HEK293 (cell line): ENCODE data around the gene TMEM61.

Experiments used
- CTCF ChIA-PET: fragments of 350-600 bp; formaldehyde crosslinking; extraction: SDS; loops from one replicate; lab custom pipeline; 2021; ENCODE audit warnings: antibody characterized with exemption; lab: Yijun Ruan, JAX
- POLR2A ChIA-PET: fragments of 300-600 bp; formaldehyde crosslinking; extraction: SDS; loops from one replicate; lab custom pipeline; 2020; ENCODE audit warnings: antibody characterized with exemption, inconsistent platforms; lab: Yijun Ruan, JAX
- H3K27ac ChIP-seq: fragments of 200-500 bp; sonication (Bioruptor generic); 2 replicates; pipeline ENCODE4 v1.5.1; 2014; ENCODE audit warnings: low read depth, low read length, control low read depth, inconsistent platforms; ENCODE audit errors: extremely low read depth
- H3K36me3 ChIP-seq, 2 experiments: fragments of 200-500 bp in 1 of 2; sonication (Bioruptor generic) in 1 of 2; 1 replicate in 1 of 2; 2 replicates in 1 of 2; pipeline ENCODE4 v1.5.1; 2014 to 2017; ENCODE audit warnings: inconsistent platforms in 2 of 2, low read length in 2 of 2; ENCODE audit not compliant: control insufficient read depth in 2 of 2, insufficient read depth in 1 of 2
- H3K4me1 ChIP-seq: fragments of 200-500 bp; sonication (Bioruptor generic); 2 replicates; pipeline ENCODE4 v1.5.1; 2014; ENCODE audit warnings: mild to moderate bottlenecking, low read length, inconsistent platforms; ENCODE audit not compliant: control insufficient read depth, insufficient read depth
- H3K4me3 ChIP-seq: 2 replicates; pipeline ENCODE4 v1.5.1; 2011; ENCODE audit warnings: low read depth, mild to moderate bottlenecking, control low read depth, low read length, moderate library complexity
- H3K9me3 ChIP-seq: fragments of 200-500 bp; sonication (Bioruptor generic); 2 replicates; pipeline ENCODE4 v1.5.1; 2014; ENCODE audit warnings: low read depth, low read length, inconsistent platforms; ENCODE audit not compliant: control insufficient read depth, insufficient read depth
- BCL11B ChIP-seq: fragments of 450-650 bp; formaldehyde crosslinking; IDR thresholded peaks from 2 replicates; pipeline ENCODE4 v1.5.1; 2016; ENCODE audit warnings: low read depth, missing biosample characterization, missing genetic modification characterization
- MYNN ChIP-seq: fragments of 450-650 bp; formaldehyde crosslinking; IDR thresholded peaks from 2 replicates; pipeline ENCODE4 v1.5.1; 2016; ENCODE audit warnings: missing biosample characterization, missing genetic modification characterization, borderline replicate concordance
- ZFP3 ChIP-seq: fragments of 450-650 bp; formaldehyde crosslinking; IDR thresholded peaks from 2 replicates; pipeline ENCODE4 v1.5.1; 2016; ENCODE audit warnings: low read depth, missing biosample characterization, missing genetic modification characterization
- ZFP37 ChIP-seq: fragments of 450-650 bp; formaldehyde crosslinking; IDR thresholded peaks from 2 replicates; pipeline ENCODE4 v1.5.1; 2016; ENCODE audit warnings: missing biosample characterization, missing genetic modification characterization
- ZFP41 ChIP-seq: fragments of 450-650 bp; formaldehyde crosslinking; IDR thresholded peaks from 2 replicates; pipeline ENCODE4 v1.5.1; 2016; ENCODE audit warnings: missing biosample characterization, missing genetic modification characterization, borderline replicate concordance
- ZNF24 ChIP-seq: fragments of 450-650 bp; formaldehyde crosslinking; IDR thresholded peaks from 2 replicates; pipeline ENCODE4 v1.5.1; 2016; ENCODE audit warnings: missing biosample characterization, missing genetic modification characterization
- ZNF341 ChIP-seq: fragments of 450-650 bp; formaldehyde crosslinking; IDR thresholded peaks from 2 replicates; pipeline ENCODE4; 2016; ENCODE audit warnings: low read depth, missing biosample characterization, missing genetic modification characterization
- ZNF501 ChIP-seq: fragments of 450-650 bp; formaldehyde crosslinking; IDR thresholded peaks from 2 replicates; pipeline ENCODE4 v1.5.1; 2016; ENCODE audit warnings: missing biosample characterization, missing genetic modification characterization
- ZNF529 ChIP-seq: fragments of 450-650 bp; formaldehyde crosslinking; IDR thresholded peaks from 2 replicates; pipeline ENCODE4 v1.5.1; 2017; ENCODE audit warnings: missing genetic modification characterization, missing biosample characterization; ENCODE audit not compliant: insufficient replicate concordance
- ZNF596 ChIP-seq: fragments of 450-650 bp; IDR thresholded peaks from 2 replicates; pipeline ENCODE4 v1.5.0; 2018; ENCODE audit warnings: missing biosample characterization, mild to moderate bottlenecking, missing genetic modification characterization, moderate library complexity
- ZNF600 ChIP-seq: fragments of 450-650 bp; formaldehyde crosslinking; IDR thresholded peaks from 2 replicates; pipeline ENCODE4 v1.5.1; 2016; ENCODE audit warnings: missing biosample characterization, missing genetic modification characterization
- ZNF623 ChIP-seq: fragments of 450-650 bp; formaldehyde crosslinking; IDR thresholded peaks from 2 replicates; pipeline ENCODE4 v1.5.1; 2016; ENCODE audit warnings: missing biosample characterization, missing genetic modification characterization
- TF ChIP-seq, protein P1 (sequence below): fragments of 450-650 bp; formaldehyde crosslinking; IDR thresholded peaks from 2 replicates; pipeline ENCODE4 v1.5.1; 2017; ENCODE audit warnings: missing biosample characterization, missing genetic modification characterization
- TF ChIP-seq, protein P2 (sequence below): fragments of 450-650 bp; formaldehyde crosslinking; IDR thresholded peaks from 2 replicates; pipeline ENCODE4 v1.5.1; 2016; ENCODE audit warnings: missing biosample characterization, missing genetic modification characterization
- TF ChIP-seq, protein P3 (sequence below): fragments of 450-650 bp; formaldehyde crosslinking; IDR thresholded peaks from 2 replicates; pipeline ENCODE4 v1.5.1; 2016; ENCODE audit warnings: missing biosample characterization, missing genetic modification characterization
- TF ChIP-seq, protein P4 (sequence below): fragments of 450-650 bp; formaldehyde crosslinking; IDR thresholded peaks from 2 replicates; pipeline ENCODE4 v1.5.1; 2017; ENCODE audit warnings: missing biosample characterization, missing genetic modification characterization
- TF ChIP-seq, protein P5 (sequence below): fragments of 450-650 bp; formaldehyde crosslinking; conservative IDR thresholded peaks from 2 replicates; pipeline ENCODE4 v1.5.1; 2016; ENCODE audit warnings: low read depth, missing biosample characterization, missing genetic modification characterization
- TF ChIP-seq, protein P6 (sequence below): fragments of 450-650 bp; formaldehyde crosslinking; IDR thresholded peaks from 2 replicates; pipeline ENCODE4 v1.5.0; 2017; ENCODE audit warnings: missing biosample characterization, missing genetic modification characterization, borderline replicate concordance
- TF ChIP-seq, protein P7 (sequence below): fragments of 450-650 bp; IDR thresholded peaks from 2 replicates; pipeline ENCODE4 v1.5.1; 2018; ENCODE audit warnings: missing biosample characterization, missing genetic modification characterization

Gene TMEM61

DNA sequence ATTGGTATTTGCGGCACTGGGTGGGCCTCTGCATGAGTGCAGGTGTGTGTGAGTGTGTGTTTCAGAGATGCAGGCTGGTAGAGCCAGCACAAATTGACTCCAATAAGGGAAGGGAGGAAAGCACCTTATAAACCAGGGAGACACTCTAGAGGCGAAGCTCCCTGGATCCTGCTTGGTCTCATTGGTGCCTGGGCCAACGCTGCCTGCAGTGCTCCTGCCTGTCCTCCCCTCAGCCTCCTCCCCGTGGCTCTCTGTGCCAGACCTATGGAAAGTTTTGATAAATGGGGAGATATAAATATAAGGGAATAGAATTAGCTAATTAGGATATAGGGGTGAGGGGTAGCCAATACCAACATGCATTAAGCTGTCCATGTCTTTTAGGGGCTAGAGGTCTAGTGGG, 20.9 kb downstream of the TMEM61 start:
- no peaks in the 10 kb centered on the region for H3K36me3 ChIP-seq
- CTCF ChIA-PET = interaction anchor here (0.7 to 1.8 kb wide), 3 partner anchors 20 to 57 kb away, joined by 3 to 7 read pairs (median 4); no protein-coding TSS in a partner anchor
- H3K9me3 ChIP-seq = no peaks in the 10 kb centered on the region
- no peak overlapping the region for H3K4me3 ChIP-seq
- no peak overlapping the region for H3K27ac ChIP-seq
- POLR2A ChIA-PET = no interaction called here
- TF ChIP-seq, protein P1, sequence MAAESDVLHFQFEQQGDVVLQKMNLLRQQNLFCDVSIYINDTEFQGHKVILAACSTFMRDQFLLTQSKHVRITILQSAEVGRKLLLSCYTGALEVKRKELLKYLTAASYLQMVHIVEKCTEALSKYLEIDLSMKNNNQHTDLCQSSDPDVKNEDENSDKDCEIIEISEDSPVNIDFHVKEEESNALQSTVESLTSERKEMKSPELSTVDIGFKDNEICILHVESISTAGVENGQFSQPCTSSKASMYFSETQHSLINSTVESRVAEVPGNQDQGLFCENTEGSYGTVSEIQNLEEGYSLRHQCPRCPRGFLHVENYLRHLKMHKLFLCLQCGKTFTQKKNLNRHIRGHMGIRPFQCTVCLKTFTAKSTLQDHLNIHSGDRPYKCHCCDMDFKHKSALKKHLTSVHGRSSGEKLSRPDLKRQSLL (tag by site-specific recombination) = no peak
- TF ChIP-seq ZNF596 = no peak
- TF ChIP-seq ZNF501 (tag by site-specific recombination) = no peak
- no peak for TF ChIP-seq BCL11B (tag by site-specific recombination)
- TF ChIP-seq, protein P2, sequence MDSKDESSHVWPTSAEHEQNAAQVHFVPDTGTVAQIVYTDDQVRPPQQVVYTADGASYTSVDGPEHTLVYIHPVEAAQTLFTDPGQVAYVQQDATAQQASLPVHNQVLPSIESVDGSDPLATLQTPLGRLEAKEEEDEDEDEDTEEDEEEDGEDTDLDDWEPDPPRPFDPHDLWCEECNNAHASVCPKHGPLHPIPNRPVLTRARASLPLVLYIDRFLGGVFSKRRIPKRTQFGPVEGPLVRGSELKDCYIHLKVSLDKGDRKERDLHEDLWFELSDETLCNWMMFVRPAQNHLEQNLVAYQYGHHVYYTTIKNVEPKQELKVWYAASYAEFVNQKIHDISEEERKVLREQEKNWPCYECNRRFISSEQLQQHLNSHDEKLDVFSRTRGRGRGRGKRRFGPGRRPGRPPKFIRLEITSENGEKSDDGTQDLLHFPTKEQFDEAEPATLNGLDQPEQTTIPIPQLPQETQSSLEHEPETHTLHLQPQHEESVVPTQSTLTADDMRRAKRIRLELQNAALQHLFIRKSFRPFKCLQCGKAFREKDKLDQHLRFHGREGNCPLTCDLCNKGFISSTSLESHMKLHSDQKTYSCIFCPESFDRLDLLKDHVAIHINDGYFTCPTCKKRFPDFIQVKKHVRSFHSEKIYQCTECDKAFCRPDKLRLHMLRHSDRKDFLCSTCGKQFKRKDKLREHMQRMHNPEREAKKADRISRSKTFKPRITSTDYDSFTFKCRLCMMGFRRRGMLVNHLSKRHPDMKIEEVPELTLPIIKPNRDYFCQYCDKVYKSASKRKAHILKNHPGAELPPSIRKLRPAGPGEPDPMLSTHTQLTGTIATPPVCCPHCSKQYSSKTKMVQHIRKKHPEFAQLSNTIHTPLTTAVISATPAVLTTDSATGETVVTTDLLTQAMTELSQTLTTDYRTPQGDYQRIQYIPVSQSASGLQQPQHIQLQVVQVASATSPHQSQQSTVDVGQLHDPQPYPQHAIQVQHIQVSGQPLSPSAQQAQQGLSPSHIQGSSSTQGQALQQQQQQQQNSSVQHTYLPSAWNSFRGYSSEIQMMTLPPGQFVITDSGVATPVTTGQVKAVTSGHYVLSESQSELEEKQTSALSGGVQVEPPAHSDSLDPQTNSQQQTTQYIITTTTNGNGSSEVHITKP (tag by site-specific recombination) = no peak
- no peak for TF ChIP-seq ZFP3 (tag by site-specific recombination)
- TF ChIP-seq MYNN (tag by site-specific recombination) = no peak
- TF ChIP-seq ZFP37 (tag by site-specific recombination) = no peak
- no peak for TF ChIP-seq ZNF24
- no peak for TF ChIP-seq ZNF623 (tag by site-specific recombination)
- TF ChIP-seq ZFP41 (tag by site-specific recombination) = no peak
- TF ChIP-seq ZNF341 (tag by site-specific recombination) = no peak
- TF ChIP-seq, protein P3, sequence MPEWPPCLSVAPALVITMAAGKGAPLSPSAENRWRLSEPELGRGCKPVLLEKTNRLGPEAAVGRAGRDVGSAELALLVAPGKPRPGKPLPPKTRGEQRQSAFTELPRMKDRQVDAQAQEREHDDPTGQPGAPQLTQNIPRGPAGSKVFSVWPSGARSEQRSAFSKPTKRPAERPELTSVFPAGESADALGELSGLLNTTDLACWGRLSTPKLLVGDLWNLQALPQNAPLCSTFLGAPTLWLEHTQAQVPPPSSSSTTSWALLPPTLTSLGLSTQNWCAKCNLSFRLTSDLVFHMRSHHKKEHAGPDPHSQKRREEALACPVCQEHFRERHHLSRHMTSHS (tag by site-specific recombination) = no peak
- TF ChIP-seq ZNF529 (tag by site-specific recombination) = no peak
- TF ChIP-seq, protein P4, sequence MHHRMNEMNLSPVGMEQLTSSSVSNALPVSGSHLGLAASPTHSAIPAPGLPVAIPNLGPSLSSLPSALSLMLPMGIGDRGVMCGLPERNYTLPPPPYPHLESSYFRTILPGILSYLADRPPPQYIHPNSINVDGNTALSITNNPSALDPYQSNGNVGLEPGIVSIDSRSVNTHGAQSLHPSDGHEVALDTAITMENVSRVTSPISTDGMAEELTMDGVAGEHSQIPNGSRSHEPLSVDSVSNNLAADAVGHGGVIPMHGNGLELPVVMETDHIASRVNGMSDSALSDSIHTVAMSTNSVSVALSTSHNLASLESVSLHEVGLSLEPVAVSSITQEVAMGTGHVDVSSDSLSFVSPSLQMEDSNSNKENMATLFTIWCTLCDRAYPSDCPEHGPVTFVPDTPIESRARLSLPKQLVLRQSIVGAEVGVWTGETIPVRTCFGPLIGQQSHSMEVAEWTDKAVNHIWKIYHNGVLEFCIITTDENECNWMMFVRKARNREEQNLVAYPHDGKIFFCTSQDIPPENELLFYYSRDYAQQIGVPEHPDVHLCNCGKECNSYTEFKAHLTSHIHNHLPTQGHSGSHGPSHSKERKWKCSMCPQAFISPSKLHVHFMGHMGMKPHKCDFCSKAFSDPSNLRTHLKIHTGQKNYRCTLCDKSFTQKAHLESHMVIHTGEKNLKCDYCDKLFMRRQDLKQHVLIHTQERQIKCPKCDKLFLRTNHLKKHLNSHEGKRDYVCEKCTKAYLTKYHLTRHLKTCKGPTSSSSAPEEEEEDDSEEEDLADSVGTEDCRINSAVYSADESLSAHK (tag by site-specific recombination) = no peak
- TF ChIP-seq ZNF600 (tag by site-specific recombination) = no peak
- no peaks in the 10 kb centered on the region for H3K4me1 ChIP-seq

DNA sequence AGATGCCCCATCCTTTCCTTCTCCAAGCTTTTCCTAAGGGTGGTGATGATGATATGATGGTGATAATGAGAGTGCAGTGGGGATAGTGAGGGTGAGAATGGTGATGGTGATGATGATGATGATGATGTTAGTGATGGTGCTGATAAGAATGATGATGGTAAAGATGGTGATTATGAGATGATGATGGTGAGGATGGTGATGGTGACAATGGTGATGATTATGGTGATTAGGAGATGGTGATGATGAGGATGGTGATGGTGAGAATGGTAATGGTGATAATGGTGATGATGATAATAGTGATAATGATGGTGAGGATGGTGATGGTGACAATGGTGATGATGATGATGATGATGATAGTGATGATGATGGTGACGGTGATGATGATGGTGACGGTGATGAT, 22.3 kb downstream of the TMEM61 start:
- no peak overlapping the region for H3K4me3 ChIP-seq
- POLR2A ChIA-PET = no interaction called here
- TF ChIP-seq, protein P5, sequence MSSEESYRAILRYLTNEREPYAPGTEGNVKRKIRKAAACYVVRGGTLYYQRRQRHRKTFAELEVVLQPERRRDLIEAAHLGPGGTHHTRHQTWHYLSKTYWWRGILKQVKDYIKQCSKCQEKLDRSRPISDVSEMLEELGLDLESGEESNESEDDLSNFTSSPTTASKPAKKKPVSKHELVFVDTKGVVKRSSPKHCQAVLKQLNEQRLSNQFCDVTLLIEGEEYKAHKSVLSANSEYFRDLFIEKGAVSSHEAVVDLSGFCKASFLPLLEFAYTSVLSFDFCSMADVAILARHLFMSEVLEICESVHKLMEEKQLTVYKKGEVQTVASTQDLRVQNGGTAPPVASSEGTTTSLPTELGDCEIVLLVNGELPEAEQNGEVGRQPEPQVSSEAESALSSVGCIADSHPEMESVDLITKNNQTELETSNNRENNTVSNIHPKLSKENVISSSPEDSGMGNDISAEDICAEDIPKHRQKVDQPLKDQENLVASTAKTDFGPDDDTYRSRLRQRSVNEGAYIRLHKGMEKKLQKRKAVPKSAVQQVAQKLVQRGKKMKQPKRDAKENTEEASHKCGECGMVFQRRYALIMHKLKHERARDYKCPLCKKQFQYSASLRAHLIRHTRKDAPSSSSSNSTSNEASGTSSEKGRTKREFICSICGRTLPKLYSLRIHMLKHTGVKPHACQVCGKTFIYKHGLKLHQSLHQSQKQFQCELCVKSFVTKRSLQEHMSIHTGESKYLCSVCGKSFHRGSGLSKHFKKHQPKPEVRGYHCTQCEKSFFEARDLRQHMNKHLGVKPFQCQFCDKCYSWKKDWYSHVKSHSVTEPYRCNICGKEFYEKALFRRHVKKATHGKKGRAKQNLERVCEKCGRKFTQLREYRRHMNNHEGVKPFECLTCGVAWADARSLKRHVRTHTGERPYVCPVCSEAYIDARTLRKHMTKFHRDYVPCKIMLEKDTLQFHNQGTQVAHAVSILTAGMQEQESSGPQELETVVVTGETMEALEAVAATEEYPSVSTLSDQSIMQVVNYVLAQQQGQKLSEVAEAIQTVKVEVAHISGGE (tag by site-specific recombination) = no peak
- TF ChIP-seq, protein P6, sequence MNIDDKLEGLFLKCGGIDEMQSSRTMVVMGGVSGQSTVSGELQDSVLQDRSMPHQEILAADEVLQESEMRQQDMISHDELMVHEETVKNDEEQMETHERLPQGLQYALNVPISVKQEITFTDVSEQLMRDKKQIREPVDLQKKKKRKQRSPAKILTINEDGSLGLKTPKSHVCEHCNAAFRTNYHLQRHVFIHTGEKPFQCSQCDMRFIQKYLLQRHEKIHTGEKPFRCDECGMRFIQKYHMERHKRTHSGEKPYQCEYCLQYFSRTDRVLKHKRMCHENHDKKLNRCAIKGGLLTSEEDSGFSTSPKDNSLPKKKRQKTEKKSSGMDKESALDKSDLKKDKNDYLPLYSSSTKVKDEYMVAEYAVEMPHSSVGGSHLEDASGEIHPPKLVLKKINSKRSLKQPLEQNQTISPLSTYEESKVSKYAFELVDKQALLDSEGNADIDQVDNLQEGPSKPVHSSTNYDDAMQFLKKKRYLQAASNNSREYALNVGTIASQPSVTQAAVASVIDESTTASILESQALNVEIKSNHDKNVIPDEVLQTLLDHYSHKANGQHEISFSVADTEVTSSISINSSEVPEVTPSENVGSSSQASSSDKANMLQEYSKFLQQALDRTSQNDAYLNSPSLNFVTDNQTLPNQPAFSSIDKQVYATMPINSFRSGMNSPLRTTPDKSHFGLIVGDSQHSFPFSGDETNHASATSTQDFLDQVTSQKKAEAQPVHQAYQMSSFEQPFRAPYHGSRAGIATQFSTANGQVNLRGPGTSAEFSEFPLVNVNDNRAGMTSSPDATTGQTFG (tag by site-specific recombination) = 0 out of 2 replicates have a peak, but pooled peaks have one; percentile 19
- TF ChIP-seq, protein P7, sequence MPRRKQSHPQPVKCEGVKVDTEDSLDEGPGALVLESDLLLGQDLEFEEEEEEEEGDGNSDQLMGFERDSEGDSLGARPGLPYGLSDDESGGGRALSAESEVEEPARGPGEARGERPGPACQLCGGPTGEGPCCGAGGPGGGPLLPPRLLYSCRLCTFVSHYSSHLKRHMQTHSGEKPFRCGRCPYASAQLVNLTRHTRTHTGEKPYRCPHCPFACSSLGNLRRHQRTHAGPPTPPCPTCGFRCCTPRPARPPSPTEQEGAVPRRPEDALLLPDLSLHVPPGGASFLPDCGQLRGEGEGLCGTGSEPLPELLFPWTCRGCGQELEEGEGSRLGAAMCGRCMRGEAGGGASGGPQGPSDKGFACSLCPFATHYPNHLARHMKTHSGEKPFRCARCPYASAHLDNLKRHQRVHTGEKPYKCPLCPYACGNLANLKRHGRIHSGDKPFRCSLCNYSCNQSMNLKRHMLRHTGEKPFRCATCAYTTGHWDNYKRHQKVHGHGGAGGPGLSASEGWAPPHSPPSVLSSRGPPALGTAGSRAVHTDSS (tag by site-specific recombination) = peak; percentile 97

More for the DNA sequence above, 22.3 kb downstream of the TMEM61 start:
- no peaks in the 10 kb centered on the region for H3K4me1 ChIP-seq
- CTCF ChIA-PET = interaction anchor here (0.6 to 2.5 kb wide), 5 partner anchors 19 to 178 kb away, joined by 3 to 12 read pairs (median 4); no protein-coding TSS in a partner anchor
- no peaks in the 10 kb centered on the region for H3K36me3 ChIP-seq
- no peaks in the 10 kb centered on the region for H3K9me3 ChIP-seq
- no peak overlapping the region for H3K27ac ChIP-seq
